Measurements from ENCODE around the gene CYP11A1. TPM values are rescaled to one million over a fixed set of nuclear protein-coding genes. Genes with fewer than 3 reads are reported as not detected.

Gene CYP11A1
- total RNA-seq, 2 experiments from 2014 or later, result 0.29 to 0.31 TPM

GRCh38 chr15:74399100-74399499 lies 31.7 kb upstream of the CYP11A1 start:
- ATAC-seq, result no peak
- POLR2A ChIA-PET, result interaction anchor here (1.6 to 7.9 kb wide), 2 partner anchors 10 to 15 kb away, joined by 7 to 141 read pairs; no protein-coding TSS in a partner anchor

DNA sequence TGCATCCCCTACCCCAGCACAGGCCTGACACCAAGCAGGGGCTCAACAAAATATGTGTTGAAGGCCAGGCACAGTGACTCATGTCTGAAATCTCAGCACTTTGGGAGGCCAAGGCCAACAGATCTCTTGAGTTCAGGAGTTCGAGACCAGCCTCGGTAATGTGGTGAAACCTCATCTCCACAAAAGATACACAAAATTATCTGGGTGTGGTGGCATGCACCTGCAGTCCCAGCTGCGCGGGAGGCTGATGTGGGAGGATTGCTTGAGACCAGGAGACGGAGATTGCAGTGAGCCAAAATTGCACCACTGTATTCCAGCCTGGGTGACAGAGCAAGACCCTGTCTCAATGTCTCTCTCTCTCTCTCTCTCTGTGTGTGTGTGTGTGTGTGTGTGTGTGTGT lies 30.7 kb upstream of the CYP11A1 start:
- Mint-ChIP-seq H3K9me3 (no peaks in the 10 kb centered on the region), H3K4me3 (peak overlapping the region; percentile 49)

More at GRCh38 chr15:74399100-74399499, 31.7 kb upstream of the CYP11A1 start:
- Mint-ChIP-seq H3K4me3 (no peak overlapping the region), H3K36me3 (ENCODE audit: low read depth) (peaks cover 2% of the 10 kb centered on the region), H3K27me3 (no peaks in the 10 kb centered on the region), H3K9me3 (no peaks in the 10 kb centered on the region), H3K27ac (peak overlapping the region; percentile 98), H3K4me1 (ENCODE audit: low read depth) (peaks cover 98% of the 10 kb centered on the region)
- TF ChIP-seq, protein P1, sequence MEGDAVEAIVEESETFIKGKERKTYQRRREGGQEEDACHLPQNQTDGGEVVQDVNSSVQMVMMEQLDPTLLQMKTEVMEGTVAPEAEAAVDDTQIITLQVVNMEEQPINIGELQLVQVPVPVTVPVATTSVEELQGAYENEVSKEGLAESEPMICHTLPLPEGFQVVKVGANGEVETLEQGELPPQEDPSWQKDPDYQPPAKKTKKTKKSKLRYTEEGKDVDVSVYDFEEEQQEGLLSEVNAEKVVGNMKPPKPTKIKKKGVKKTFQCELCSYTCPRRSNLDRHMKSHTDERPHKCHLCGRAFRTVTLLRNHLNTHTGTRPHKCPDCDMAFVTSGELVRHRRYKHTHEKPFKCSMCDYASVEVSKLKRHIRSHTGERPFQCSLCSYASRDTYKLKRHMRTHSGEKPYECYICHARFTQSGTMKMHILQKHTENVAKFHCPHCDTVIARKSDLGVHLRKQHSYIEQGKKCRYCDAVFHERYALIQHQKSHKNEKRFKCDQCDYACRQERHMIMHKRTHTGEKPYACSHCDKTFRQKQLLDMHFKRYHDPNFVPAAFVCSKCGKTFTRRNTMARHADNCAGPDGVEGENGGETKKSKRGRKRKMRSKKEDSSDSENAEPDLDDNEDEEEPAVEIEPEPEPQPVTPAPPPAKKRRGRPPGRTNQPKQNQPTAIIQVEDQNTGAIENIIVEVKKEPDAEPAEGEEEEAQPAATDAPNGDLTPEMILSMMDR (IDR thresholded peaks at IDR 0.05), result no peak
- CTCF ChIA-PET, result interaction anchor here (2.8 to 5.3 kb wide), 2 partner anchors 14 to 40 kb away, joined by 20 to 29 read pairs; no protein-coding TSS in a partner anchor
- DNase-seq, result no peak
- intact Hi-C loops (cut with micrococcal nuclease), result no loop called here

DNA sequence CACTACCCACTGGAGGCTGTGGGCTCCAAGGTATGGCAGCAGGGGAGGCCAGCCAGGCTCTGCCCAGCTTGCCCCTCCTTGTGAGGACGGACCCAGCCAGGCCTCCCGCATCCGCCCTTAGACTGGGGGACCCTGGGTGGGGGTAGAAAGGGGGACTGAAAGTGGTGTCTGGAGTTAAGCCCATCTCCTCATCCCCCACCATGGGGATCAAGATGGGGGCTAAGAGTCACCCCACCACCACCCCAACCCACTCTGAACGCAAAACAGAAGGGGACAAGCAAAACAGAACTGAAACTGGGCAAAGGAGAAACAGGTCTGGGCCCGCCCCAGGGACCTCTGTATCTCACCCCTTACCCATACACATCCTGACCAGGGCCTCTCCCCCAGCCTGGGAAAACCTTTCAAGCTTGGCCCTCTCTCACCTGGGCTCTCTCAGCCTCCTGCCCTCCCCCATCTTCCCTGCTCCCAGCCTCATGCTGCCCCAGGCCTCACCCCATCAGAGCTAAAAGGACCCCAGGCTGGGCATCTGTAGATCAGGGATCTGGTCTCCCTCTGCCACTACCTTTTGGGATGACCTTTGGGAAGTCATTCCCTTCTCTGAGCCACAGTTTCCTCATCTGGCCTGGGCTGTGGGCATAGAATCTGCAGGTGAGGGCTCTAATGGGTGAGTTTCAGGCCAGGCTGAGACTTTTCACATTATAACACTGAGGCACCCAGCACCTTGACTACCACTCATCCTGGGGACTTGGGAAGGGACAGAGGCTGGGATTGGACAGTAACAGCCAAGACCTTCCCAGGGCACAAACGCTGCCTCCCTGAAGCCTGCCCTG lies 30.0 kb upstream of the CYP11A1 start:
- H3K27ac Mint-ChIP-seq, result peak overlapping the region; percentile 98
- no peaks in the 10 kb centered on the region for H3K27me3 Mint-ChIP-seq
- ATAC-seq, result no peak
- peaks cover 98% of the 10 kb centered on the region for H3K4me1 Mint-ChIP-seq (ENCODE audit: low read depth)
- POLR2A ChIA-PET, result interaction anchor here (0.7 to 6.1 kb wide), 6 partner anchors 9 to 419 kb away, joined by 3 to 47 read pairs (median 3); partner anchors contain the start of gene UBL7
- intact Hi-C loops (cut with micrococcal nuclease), result no loop called here
- TF ChIP-seq, protein P1 (IDR thresholded peaks at IDR 0.05), result no peak
- peak; percentile 35 for DNase-seq
- CTCF ChIA-PET, result interaction anchor here (1.5 to 5.3 kb wide), 4 partner anchors 12 to 23 kb away, joined by 3 to 40 read pairs (median 12); no protein-coding TSS in a partner anchor
- peak overlapping the region; percentile 49 for H3K4me3 Mint-ChIP-seq
- no peaks in the 10 kb centered on the region for H3K9me3 Mint-ChIP-seq
- H3K36me3 Mint-ChIP-seq (ENCODE audit: low read depth), result peaks cover 2% of the 10 kb centered on the region

More for the DNA sequence above, 30.7 kb upstream of the CYP11A1 start:
- Mint-ChIP-seq H3K36me3 (ENCODE audit: low read depth) (peaks cover 2% of the 10 kb centered on the region), H3K27me3 (no peaks in the 10 kb centered on the region), H3K4me1 (ENCODE audit: low read depth) (peaks cover 98% of the 10 kb centered on the region), H3K27ac (peak overlapping the region; percentile 98)
- no peak for ATAC-seq
- POLR2A ChIA-PET, result interaction anchor here (0.7 to 7.9 kb wide), 2 partner anchors 14 to 419 kb away, joined by 3 to 141 read pairs; no protein-coding TSS in a partner anchor
- DNase-seq, result peak; percentile 40
- TF ChIP-seq, protein P1 (IDR thresholded peaks at IDR 0.05), result no peak
- CTCF ChIA-PET, result interaction anchor here (2.0 kb wide), 1 partner anchor 19 kb away, joined by 8 read pairs; no protein-coding TSS in a partner anchor
- intact Hi-C loops (cut with micrococcal nuclease), result no loop called here

DNA sequence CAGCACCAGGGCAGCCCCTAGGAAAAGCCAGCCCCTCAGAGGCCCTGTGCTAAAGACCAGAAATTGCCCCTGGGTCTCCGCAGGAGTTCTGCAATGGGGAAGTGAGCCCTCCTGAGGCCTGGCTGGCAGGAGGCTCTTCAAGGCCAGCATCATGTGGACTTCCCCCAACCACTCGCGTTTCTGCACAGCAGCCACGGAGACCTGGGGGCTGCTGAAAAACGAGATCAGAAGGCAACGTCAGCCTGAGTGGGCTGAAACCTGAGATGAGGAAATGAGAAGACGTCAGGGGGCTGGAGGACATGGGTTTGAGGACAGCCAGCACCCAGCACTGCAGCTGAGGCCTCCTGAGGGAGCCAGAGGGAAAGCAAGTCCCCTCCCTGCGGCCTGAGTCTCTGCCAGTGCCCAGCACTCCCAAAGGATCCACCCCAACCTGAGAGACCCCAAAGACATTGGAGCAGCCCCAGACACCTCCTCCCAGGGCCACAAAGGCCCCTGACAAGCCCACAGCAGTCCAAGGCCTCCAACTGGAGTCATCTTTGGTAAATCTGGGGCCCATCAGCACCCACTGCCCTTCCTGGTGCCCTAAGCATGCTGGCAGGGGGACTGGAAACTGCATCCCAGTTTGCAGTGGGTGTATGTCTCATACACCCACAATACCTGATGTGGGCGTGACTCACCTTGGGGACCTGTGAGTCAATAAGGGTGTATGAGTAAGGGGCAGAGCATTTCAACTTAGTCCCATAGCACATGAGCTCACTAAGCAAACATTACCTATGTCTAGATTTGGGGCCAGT lies 29.2 kb upstream of the CYP11A1 start:
- no peaks in the 10 kb centered on the region for H3K9me3 Mint-ChIP-seq
- POLR2A ChIA-PET, result interaction anchor here (0.9 to 6.1 kb wide), 7 partner anchors 8 to 144 kb away, joined by 3 to 47 read pairs (median 3); partner anchors contain the start of genes ARID3B and UBL7
- peak; percentile 91 for DNase-seq

More for the DNA sequence above, 29.2 kb upstream of the CYP11A1 start:
- CTCF ChIA-PET, result interaction anchor here (1.1 to 5.3 kb wide), 5 partner anchors 11 to 35 kb away, joined by 3 to 40 read pairs (median 8); no protein-coding TSS in a partner anchor
- H3K4me1 Mint-ChIP-seq (ENCODE audit: low read depth), result peaks cover 98% of the 10 kb centered on the region
- peak overlapping the region; percentile 98 for H3K27ac Mint-ChIP-seq
- intact Hi-C loops (cut with micrococcal nuclease), result no loop called here
- ATAC-seq, result peak; percentile 42
- peak overlapping the region; percentile 49 for H3K4me3 Mint-ChIP-seq
- TF ChIP-seq, protein P1 (IDR thresholded peaks at IDR 0.05), result no peak
- peaks cover 2% of the 10 kb centered on the region for H3K36me3 Mint-ChIP-seq (ENCODE audit: low read depth)
- H3K27me3 Mint-ChIP-seq, result no peaks in the 10 kb centered on the region

Measured in activated CD8-positive, alpha-beta T cell treated with anti-CD3 and anti-CD28 coated beads for 36 hours (primary cell).